Fibroblast of lung (primary cell): ENCODE measurements around the gene MLST8. TPM values are rescaled to one million over a fixed set of nuclear protein-coding genes. Genes with fewer than 3 reads are reported as not detected.
"Not testable (repeated sequence)": the region's sequence is repeated elsewhere in the genome, so short reads cannot be mapped to it uniquely, and the experiment has no call there.

Source experiments
- DNase-seq, 2 donors: peaks; one replicate each; pipeline versions ENCODE4 v3.0.0 to v3.0.0-alpha.2; 2010; ENCODE audit warnings: low read depth in 2 of 2
- H2AFZ ChIP-seq: 2 replicates; pipeline ENCODE4 v1.5.1; 2012; ENCODE audit warnings: low read length, control low read depth, inconsistent platforms
- H3K27ac ChIP-seq: 2 replicates; pipeline ENCODE4 v1.5.1; 2011; ENCODE audit warnings: low read length, control low read depth; ENCODE audit not compliant: insufficient read depth
- H3K27me3 ChIP-seq: 2 replicates; pipeline ENCODE4 v1.5.1; 2011; ENCODE audit warnings: mild to moderate bottlenecking, low read length; ENCODE audit not compliant: control insufficient read depth, insufficient read depth
- H3K36me3 ChIP-seq: 2 replicates; pipeline ENCODE4 v1.5.1; 2011; ENCODE audit warnings: low read length; ENCODE audit not compliant: control insufficient read depth, insufficient read depth
- H3K4me1 ChIP-seq: 2 replicates; pipeline ENCODE4 v1.5.1; 2011; ENCODE audit warnings: low read length; ENCODE audit not compliant: control insufficient read depth, insufficient read depth; ENCODE audit errors: extremely low read depth
- H3K4me2 ChIP-seq: 2 replicates; pipeline ENCODE4 v1.5.1; 2011; ENCODE audit warnings: low read length, control low read depth; ENCODE audit not compliant: insufficient read depth; ENCODE audit errors: extremely low read depth
- H3K4me3 ChIP-seq, 4 experiments: fragments of 200-600 bp in 1 of 4; sonication (generic) in 1 of 4; replicated peaks in 1 of 4; 2 replicates each; pipeline ENCODE4 v1.5.1; 2011 to 2016; ENCODE audit warnings: low read length in 4 of 4, low read depth in 3 of 4, mild to moderate bottlenecking in 3 of 4, control low read depth in 2 of 4, inconsistent platforms in 1 of 4, mixed read lengths in 1 of 4; ENCODE audit not compliant: insufficient read depth in 1 of 4; ENCODE audit errors: control extremely low read depth in 1 of 4
- H3K79me2 ChIP-seq: 2 replicates; pipeline ENCODE4 v1.5.1; 2012; ENCODE audit warnings: mild to moderate bottlenecking, low read length, inconsistent platforms; ENCODE audit not compliant: control insufficient read depth, insufficient read depth
- H3K9ac ChIP-seq: 2 replicates; pipeline ENCODE4 v1.5.1; 2011; ENCODE audit warnings: mild to moderate bottlenecking, low read length, control low read depth; ENCODE audit not compliant: insufficient read depth
- H3K9me3 ChIP-seq: 2 replicates; pipeline ENCODE4 v1.5.1; 2012; ENCODE audit warnings: low read depth, low read length; ENCODE audit not compliant: control insufficient read depth, insufficient read depth
- H4K20me1 ChIP-seq: 2 replicates; pipeline ENCODE4 v1.5.1; 2011; ENCODE audit warnings: low read length; ENCODE audit not compliant: control insufficient read depth, insufficient read depth; ENCODE audit errors: extremely low read depth
- EZH2 ChIP-seq: IDR thresholded peaks from 2 replicates; pipeline ENCODE4 v1.5.1; 2012; ENCODE audit warnings: low read length, control low read depth, mild to moderate bottlenecking; ENCODE audit errors: missing control alignments
- polyA plus RNA-seq, 2 donors: library from polyadenylated mRNA; depleted of rRNA in 1 of 2; stranded (reverse) in 1 of 2; unstranded in 1 of 2; fragments of >200 nt; gene quantifications; 2 replicates each; pipeline ENCODE4 v1.2.1, GENCODE V29; 2011 to 2012; ENCODE audit warnings: missing spikeins in 1 of 2
- total RNA-seq: library from RNA; depleted of rRNA; stranded (reverse); fragments of >200 nt; gene quantifications from 2 replicates; pipeline ENCODE4 v1.2.1, GENCODE V29; 2014
- TF ChIP-seq, protein P1 (sequence below), 2 donors: IDR thresholded peaks in 1 of 2; conservative IDR thresholded peaks in 1 of 2; 1 replicate in 1 of 2; 2 replicates in 1 of 2; pipeline ENCODE4 v1.5.1; 2011 to 2012; ENCODE audit warnings: low read length in 2 of 2, control low read depth in 1 of 2, inconsistent platforms in 1 of 2, low read depth in 1 of 2, mild to moderate bottlenecking in 1 of 2

MLST8 gene
- total and polyA plus RNA-seq, 2 donors (not counting 1 experiment from before 2014, with no cell fraction given) = 16.8 to 30.9 TPM

- Histone ChIP-seq H3K79me2 (no peaks in the 10 kb centered on the region), H3K27ac (no peak overlapping the region), H3K27me3 (no peaks in the 10 kb centered on the region), H3K9me3 (no peaks in the 10 kb centered on the region), H3K36me3 (peaks cover 24% of the 10 kb centered on the region), H3K9ac (no peak overlapping the region), H4K20me1 (no peaks in the 10 kb centered on the region), H3K4me1 (peaks cover 2% of the 10 kb centered on the region), H3K4me2 (no peak overlapping the region), H2AFZ (no peak overlapping the region), H3K4me3 (no peak overlapping the region)
- DNase-seq = no peak
- no peak for TF ChIP-seq EZH2
- TF ChIP-seq, protein P1, sequence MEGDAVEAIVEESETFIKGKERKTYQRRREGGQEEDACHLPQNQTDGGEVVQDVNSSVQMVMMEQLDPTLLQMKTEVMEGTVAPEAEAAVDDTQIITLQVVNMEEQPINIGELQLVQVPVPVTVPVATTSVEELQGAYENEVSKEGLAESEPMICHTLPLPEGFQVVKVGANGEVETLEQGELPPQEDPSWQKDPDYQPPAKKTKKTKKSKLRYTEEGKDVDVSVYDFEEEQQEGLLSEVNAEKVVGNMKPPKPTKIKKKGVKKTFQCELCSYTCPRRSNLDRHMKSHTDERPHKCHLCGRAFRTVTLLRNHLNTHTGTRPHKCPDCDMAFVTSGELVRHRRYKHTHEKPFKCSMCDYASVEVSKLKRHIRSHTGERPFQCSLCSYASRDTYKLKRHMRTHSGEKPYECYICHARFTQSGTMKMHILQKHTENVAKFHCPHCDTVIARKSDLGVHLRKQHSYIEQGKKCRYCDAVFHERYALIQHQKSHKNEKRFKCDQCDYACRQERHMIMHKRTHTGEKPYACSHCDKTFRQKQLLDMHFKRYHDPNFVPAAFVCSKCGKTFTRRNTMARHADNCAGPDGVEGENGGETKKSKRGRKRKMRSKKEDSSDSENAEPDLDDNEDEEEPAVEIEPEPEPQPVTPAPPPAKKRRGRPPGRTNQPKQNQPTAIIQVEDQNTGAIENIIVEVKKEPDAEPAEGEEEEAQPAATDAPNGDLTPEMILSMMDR (conservative IDR thresholded peaks at IDR 0.05 in 1 of 2, IDR thresholded peaks at IDR 0.05 in 1 of 2; ENCODE audit: low read depth in 1 of 2, low read length in 2 of 2) = no peak
These were observed 33.8 kb downstream of the MLST8 start for GRCh38 chr16:2238838-2239675.

GRCh38 chr16:2240331-2240730 lies 35.1 kb downstream of the MLST8 start:
- H3K4me2 ChIP-seq, H3K9ac ChIP-seq, H3K79me2 ChIP-seq, DNase-seq, H3K9me3 ChIP-seq, H3K27ac ChIP-seq, H4K20me1 ChIP-seq, H3K4me3 ChIP-seq, H2AFZ ChIP-seq, H3K27me3 ChIP-seq, H3K4me1 ChIP-seq: not testable (repeated sequence)
- H3K36me3 ChIP-seq = peaks cover 20% of the 10 kb centered on the region

DNA sequence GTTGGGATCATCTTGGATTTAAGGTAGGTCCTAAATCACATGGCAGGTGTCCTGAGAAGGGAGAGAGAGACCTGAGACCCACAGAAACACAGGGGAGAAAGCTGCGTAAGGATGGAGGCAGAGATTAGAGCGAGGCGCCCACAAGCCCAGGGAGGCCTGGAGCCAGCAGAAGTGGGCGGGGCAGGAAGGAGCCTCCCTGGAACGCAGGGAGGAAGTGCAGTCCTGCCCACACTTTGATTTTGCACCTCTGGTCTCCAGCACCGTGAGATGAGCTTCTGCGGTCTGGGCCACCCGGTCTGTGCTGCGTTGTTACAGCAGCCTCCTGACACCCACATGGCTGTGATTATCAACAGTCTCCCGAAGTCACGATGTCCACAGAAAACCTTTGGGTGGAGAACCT lies 37.3 kb downstream of the MLST8 start:
- Histone ChIP-seq H3K9me3 (no peaks in the 10 kb centered on the region), H3K27me3 (no peaks in the 10 kb centered on the region), H3K4me3 (no peak overlapping the region), H2AFZ (no peak overlapping the region), H3K9ac (no peak overlapping the region), H3K4me2 (no peak overlapping the region), H3K27ac (no peak overlapping the region), H4K20me1 (no peaks in the 10 kb centered on the region), H3K79me2 (no peaks in the 10 kb centered on the region), H3K36me3 (peaks cover 26% of the 10 kb centered on the region), H3K4me1 (no peaks in the 10 kb centered on the region)
- DNase-seq = no peak
- TF ChIP-seq EZH2 = no peak

- no peaks in the 10 kb centered on the region for H4K20me1 ChIP-seq
- H3K27ac ChIP-seq = no peak overlapping the region
- H3K4me3 ChIP-seq = no peak overlapping the region
- H3K4me1 ChIP-seq = no peaks in the 10 kb centered on the region
- H3K9me3 ChIP-seq = no peaks in the 10 kb centered on the region
- peaks cover 26% of the 10 kb centered on the region for H3K36me3 ChIP-seq
- no peak overlapping the region for H2AFZ ChIP-seq
- no peak for TF ChIP-seq EZH2
- TF ChIP-seq, protein P1 (conservative IDR thresholded peaks at IDR 0.05 in 1 of 2, IDR thresholded peaks at IDR 0.05 in 1 of 2; ENCODE audit: low read depth in 1 of 2, low read length in 2 of 2) = no peak
- no peak overlapping the region for H3K9ac ChIP-seq
- no peak for DNase-seq
- no peaks in the 10 kb centered on the region for H3K27me3 ChIP-seq
- no peaks in the 10 kb centered on the region for H3K79me2 ChIP-seq
- no peak overlapping the region for H3K4me2 ChIP-seq
These were observed 37.8 kb downstream of the MLST8 start for GRCh38 chr16:2243031-2243528.
